EH (cell line): ENCODE data around the gene RPUSD4.

Source experiments
- DNase-seq: peaks from one replicate; pipeline ENCODE4 v3.0.0-alpha.2; 2015; ENCODE audit warnings: low read depth

Gene RPUSD4

DNA sequence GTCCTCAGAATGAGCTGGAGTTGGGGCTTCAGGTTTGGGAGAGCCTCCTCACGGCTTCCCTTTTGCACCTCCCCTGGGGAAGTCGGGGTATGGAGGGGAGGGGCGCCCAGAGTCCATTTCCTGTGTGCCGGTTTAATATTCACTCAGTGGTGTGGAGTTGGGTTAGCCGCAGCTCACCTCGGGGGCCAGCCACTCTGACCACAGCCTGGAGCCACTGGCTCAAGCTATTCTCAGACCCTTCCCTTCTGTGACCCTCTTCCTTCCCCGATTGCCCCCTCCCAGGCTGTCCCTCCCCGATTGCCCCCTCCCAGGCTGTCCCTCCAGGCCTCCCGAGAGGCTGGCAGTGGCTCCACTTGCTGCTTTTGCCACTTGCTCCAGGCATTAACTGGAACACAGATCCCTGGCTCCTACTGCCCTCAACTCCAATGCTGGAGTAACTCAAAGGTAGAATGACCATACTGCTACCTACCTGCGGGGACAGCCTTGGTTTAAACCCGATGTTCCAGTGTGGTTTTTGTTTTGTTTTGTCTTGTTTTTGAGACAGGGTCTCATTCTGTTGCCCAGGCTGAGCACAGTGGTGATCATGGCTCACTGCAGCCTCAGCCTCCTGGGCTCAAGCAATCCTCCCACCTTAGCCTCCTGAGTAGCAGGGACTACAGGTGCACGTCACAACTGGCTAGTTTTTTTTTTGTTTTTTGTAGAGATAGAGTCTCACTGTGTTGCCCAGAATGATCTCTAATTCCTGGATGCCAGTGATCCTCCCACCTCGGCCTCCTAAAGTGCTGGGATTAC, 29.3 kb downstream of the RPUSD4 start:
- DNase-seq: no peak

DNA sequence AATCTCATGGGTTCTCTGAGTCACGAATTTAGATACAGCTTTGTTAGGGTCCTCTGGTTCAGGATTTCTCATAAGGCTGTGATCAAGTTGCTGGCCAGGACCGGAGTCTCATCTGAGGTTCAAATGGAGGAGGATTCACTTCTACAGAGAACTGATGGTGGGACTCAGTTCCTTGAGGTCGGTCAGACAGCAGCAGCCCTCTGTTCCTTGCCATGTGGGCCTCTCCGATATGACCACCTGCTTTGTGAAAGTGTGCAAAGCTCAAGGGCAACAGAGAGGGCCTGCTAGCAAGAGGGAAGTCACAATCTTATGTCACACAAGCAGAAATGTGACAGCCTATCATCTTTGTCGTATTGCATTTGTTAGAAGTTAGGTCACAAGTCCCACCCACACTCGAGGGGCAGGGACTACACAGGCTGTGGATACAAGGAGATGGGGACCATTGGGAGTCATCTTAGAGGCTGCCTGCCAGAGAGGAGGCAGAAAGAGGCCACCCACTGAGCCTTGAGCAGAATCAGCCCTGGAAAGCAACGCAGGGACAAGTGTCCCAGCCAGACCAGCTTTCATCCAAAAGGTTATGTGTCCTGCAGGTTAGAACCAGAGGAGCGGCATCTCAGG, 34.5 kb downstream of the RPUSD4 start:
- no peak for DNase-seq

DNA sequence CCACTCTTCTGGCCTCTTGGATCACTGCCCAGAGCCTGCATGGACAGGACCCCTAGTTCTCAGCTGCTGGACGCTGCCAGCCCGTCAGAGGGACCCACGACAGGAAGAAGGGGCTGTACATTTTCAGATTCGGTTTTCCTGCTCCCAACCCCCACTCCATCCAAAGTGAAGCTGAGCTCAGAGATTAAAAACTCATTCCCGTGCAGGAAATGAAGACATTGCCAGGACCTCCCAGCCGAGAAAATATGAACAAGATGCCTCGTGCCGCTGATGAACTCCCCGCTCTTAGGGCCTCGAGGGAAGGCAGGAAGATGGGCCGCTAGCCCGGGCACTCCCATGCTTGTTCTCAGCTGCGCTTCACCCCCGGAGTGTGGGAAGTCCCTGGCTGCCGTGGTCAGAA, 36.1 kb downstream of the RPUSD4 start:
- DNase-seq: peak; percentile 30

DNA sequence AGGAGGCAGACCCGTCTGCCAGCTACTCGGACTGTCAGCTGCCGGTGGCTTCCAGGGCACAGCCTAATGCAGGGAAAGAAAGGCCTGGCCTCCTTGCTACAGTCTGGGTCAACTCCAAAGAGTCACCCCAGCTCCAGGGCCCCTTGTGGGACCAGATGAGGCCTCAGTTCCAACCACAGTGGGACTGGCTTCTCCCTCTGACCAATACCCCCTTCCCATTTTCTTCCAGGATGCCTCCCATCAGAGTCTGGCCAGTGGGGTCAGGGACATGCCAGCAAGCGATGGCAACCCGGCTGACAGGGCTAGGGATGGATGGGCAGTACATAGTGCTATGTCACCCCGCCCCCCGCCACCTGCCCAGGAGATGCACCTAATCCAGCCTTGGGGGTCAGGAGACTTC, 36.6 kb downstream of the RPUSD4 start:
- no peak for DNase-seq

DNA sequence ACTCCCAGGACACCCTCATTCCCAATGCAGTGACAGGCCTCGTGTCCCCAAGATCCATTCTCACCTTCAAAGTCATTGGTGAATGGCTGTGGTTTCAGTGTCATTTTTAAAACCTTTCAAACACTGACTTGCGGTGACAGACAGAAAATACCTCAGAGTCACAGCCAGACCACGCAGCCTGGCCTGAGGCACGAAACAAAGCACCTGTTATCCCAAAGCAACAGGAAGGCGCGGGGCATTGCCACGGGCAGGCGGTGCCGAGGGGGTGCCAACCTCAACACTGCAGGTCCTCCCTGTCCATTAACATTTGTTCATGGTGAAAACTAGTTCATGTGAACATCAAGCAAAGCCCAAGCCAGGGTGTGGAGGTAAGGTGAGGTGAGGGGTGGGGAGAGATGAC, 38.2 kb downstream of the RPUSD4 start:
- no peak for DNase-seq

DNA sequence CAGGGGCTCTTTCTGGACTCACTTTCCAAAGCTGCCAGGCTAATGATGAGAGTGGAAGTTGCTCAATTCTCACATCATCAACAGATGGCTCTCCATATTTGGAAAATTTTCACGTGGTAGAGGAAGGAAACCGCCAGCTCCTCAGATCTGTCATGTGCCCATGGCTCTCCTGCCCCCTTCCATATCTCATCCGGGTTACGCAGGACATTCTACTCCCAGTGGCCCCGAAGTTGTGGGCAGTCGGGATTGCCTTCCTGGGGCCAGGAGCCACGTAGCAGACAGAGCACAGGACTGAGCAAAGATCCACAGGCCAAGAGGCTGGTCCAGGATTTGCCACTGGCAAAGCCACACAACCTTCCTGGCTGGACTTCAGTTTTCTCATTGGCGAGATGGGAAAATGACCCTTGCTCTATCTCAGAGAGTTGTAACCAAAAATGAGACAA, 38.8 kb downstream of the RPUSD4 start:
- peak; percentile 62 for DNase-seq

DNA sequence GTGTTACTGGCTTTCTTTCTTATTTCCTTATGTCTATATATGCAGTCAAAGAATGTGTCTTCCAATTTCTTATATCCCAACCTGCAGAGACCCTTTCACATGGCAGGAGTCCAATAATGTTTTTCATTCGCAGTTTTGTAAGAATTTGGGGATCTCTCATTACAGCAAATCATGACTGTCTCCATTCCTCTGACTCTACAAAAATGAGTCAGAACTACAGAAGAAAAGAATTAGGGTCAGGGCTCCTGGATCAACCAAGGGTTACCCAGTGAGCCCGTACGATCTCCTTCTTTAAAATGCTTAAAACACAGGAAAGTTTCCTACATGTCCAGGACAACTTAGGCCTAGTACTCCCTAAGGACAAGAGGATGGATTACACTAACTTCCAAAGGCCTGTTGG, 42.2 kb downstream of the RPUSD4 start:
- no peak for DNase-seq

DNA sequence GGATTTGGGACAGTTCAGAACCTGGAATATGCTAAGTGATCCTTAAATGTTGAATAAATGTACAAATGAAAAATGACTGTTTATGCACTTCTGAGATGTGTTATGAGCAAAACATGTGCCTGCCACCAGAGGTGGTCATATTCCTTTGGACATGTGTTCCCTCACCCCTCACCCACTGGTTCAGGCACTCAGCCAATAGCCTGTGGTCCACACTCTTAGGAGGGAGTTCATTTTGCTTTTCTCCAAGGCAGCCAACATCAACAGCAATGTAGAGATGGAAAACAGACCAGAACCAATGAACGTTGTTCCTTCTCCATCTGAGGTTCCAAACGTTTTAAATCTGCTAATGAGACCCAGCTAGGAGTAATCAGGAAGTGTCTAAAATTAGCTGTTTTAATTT, 44.0 kb downstream of the RPUSD4 start:
- no peak for DNase-seq

DNA sequence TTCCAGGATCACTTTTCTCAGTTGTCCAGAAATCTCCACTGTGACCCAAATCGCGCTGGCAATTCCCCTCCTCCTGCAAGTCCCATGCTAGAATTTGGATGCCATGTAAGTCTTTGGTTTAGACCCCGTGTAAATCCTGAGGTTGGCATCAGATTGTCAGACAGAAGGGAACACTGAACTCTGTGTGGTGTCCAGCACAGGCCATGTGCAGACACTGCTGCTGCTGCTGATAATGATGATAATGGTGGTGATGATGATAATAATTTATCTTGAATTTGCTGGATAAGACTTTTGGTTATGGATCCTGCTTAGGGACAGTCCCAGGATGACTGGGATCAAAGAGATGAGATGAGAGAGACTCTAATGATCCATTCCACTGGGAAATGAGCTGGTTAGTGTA, 45.0 kb downstream of the RPUSD4 start:
- no peak for DNase-seq

DNA sequence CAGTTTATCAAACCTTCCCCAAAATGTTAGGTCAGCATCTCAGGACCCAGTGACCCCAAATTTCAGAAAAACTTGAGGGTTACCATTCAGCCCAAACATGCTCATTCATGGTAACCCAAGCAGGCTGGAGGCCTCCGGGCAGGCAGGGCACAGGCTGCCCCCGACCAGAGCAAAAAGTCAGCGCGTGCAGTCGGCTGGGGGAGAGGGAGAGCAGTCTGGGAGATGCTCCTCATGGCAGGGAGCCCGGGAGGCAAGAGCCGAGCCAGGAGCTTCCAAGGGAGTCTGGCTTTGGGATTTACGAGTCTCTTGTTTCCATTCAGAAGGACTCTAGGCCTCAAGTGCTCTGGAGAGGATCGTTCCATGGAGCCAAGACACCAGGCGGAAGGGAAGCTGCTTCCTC, 45.7 kb downstream of the RPUSD4 start:
- no peak for DNase-seq

DNA sequence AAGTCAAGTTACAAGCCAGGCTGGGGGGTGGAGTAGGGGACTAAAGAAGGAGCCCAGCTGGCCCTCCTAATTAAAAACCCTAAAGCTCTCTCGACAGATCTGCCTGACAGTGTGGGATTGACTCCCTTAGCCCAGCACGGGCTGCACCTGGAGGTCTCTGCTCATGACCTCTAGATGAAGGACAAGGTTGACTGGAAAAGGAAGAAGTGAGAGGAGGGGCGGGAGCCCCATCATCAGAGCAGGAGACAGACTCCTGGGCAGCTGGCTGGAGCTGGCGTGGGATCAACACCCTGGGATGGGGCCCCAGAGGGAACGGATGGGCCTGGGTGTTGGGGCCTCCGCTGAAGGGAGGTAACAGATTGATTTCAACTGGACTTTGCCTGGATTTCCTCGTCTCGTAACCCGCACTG, 46.1 kb downstream of the RPUSD4 start:
- DNase-seq: no peak

DNA sequence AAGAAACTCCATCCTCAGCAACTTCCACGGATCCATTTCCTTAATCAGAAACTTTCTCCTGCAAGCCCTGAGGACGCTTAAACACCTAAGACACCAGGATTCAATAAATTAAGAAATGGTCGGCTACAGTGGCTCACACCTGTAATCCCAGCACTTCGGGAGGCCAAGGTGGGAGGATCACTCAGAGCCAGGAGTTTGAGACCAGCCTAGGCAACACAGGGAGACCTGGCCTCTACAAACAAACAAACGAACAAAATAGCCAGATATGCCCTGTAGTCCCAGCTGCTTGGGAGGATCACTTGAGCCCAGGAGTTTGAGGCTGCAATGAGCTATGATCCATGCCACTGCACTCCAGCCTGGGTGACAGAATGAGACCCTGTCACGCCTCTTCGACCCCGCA, 46.7 kb downstream of the RPUSD4 start:
- no peak for DNase-seq

DNA sequence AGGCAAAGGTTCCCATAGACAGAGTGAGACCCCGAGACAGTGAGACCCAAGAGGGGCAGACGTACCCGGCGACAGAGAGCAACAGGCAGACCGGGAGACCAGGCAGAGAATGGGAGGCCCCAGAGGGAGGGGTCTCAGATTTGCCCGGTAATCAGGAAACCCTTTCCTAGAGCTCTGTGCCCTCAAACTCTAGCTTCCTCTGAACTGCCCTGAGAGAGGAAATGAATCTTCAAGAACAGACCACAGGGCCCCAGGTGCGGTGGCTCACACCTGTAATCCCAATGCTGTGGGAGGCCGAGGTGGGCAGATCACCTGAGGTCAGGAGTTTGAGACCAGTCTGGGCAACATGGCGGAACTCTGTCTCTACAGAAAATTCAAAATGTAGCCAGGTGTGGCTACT, 47.7 kb downstream of the RPUSD4 start:
- no peak for DNase-seq

DNA sequence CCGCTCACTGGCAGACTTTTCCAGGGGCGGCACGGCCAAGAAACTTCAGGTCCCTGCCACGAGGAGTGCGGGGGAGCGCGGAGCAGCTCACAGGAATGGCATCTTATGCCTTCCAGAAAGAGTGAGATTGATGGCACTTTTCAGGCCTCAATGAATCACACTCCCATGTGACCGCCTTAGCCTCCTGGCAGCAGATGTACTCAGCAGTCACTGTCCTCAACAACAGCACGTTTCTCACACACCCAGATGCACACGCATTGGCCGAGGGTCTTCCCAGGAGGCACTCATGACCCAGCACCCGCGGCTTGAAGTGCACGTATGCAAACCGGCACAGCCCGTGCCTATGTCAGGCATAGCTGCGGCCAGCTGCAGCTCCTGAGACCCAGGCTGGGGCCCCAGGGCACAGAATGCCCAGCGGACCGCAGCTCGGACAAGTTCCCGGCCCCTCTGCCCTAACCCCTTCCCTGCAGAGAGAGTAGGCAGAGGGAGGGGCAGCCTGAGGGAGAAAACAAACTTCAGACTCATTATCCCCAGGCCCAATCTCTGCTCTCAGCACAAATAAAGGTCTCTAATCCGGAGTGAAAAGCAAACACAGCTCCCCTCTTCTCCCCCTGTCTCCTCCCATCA, 48.3 kb downstream of the RPUSD4 start:
- peak; percentile 93 for DNase-seq

DNA sequence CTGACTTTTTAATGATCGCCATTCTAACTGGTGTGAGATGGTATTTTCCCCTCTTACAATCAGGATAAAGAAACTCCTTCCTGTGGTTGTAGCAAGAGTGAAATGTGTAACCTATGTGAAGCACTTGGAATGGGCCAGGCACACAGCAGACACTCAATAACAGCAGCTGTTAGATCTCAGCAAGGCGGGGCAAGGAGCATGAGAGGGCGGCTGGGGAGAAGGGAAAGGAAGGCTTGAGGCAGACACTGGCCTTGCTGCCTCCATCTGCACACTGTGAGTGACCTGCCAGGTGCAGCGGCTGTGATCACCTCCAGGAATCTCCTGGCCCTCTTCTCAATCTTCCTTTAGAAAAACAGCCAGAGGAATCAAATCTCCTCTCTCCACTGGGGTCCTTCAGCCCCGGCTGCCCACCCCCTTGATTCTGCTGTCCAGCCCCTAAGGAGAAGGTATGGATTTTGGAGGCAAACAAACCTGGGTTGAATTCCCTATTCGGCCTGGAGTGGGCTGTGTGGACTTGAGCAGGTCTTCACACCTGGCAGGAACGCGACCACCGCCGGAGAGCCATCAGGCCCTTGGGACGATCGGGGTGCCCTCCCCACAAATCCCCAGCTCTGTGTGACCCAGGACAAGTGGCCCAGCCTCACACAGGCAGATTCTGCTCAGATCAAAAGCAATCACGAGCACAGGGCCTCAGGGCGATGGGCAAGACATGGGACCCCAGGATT, 49.0 kb downstream of the RPUSD4 start:
- no peak for DNase-seq

DNA sequence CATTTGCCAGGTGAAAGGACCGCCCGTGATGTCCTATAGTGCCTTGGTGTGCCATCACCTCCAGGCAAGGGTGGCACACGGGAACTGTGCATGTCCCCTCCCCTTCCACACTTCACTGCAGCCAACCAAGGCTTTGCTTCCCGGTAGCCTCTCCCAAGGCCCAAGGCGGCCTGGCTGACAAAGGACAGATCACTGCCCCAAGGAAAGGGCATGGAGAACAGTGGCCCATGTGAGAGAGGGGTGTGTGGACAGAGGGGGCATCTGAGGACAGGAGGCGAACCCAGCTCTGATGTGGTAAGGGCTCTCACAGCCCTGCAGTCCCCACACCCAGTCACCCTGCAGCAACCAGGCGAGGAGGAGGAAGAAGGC, 50.4 kb downstream of the RPUSD4 start:
- no peak for DNase-seq

DNA sequence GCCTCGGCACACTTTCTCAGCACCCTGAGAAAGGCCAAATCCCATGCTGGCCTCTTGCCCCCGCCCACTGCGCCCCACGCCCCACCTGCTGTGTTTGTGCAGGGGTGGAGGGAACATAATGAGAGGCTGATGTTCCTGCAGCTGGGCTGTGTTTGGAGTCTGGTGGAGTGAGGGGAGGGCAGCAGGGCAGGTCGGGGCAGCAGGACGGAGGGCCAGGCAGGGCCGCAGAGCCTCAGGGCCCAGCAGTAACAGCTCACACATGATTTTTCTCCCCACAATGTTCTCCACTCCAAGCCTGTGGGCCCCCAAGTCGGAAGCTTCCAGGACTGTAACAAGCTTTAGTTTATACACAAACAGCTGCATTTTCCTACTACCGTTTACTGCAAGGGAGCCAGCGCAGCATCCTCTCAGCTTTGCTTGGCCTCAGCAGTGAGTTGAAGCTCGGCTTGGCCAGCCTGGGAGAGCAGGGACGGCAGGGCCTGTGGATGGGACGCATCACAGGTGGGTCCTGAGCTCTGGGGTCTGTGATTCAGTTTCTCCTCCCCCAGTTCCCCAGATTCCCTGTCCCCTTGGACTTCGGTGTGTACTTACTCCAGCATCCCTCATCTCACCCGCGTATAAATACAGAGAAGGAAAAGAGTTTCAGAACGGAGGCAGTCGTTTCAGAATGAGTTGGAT, 51.0 kb downstream of the RPUSD4 start:
- DNase-seq: no peak

DNA sequence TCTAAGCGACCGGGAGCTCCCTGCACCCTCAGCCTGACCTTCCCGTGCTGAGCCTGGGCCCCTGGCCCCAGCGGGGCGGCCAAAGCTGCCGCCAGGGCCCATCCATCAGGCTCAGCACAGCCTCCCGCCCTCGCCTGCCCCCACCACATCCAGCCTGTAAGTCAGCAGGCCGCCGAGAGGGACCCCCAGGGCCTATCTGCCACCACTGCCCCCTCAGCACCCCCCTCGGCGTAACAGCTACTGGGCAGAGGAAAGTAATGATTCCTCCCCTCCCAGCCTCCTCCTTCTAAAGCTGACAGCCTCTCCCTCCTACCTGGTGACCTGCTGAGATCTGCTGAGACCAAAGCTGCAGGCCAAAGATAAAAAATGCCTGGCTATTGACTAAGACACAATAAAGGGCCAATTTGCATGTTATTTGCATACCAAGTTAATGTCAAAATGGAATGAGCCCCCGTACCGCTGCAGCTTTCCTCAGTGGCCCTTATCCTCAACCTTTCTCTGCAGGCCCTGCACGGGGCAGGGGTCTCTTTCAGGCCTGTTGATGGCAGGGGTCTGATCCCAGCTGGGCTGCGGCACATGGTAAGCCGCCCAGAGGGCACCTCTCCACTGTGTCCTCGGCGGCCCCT, 51.6 kb downstream of the RPUSD4 start:
- no peak for DNase-seq

DNA sequence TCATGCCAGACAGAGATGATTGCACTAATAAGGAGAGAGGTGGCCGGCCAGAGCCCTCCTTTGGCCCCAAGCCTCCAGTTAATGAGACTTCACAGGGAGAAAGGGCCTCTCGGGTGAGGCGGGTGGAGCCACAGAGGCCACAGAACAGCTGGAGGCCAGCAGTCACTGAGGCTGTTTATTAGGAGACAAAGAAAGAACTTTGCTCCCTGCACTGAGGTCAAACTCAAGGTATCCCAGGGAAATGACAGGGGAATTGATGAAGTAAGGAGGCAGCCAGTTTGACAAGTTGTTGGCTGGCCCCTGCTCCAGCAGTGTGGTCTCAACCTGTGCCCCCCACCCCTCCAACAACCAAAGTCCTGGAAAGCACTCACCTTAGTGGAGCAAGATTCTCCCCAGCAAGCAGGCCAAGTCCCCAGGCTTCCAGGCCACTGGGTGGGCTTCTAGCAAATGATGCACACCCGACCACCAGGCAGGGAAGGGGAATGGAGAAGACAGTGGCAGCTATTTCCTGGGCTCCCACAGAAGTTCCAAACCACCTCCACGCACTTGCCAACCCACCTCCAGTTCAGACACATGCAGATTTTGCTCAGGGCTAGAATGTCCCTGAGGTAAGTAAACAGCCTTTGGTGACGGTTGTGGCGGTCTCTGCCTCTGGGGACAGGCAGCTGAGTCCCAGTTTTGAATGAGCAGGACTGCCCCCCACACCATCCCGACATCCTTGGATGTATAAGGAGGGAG, 53.2 kb downstream of the RPUSD4 start:
- no peak for DNase-seq

DNA sequence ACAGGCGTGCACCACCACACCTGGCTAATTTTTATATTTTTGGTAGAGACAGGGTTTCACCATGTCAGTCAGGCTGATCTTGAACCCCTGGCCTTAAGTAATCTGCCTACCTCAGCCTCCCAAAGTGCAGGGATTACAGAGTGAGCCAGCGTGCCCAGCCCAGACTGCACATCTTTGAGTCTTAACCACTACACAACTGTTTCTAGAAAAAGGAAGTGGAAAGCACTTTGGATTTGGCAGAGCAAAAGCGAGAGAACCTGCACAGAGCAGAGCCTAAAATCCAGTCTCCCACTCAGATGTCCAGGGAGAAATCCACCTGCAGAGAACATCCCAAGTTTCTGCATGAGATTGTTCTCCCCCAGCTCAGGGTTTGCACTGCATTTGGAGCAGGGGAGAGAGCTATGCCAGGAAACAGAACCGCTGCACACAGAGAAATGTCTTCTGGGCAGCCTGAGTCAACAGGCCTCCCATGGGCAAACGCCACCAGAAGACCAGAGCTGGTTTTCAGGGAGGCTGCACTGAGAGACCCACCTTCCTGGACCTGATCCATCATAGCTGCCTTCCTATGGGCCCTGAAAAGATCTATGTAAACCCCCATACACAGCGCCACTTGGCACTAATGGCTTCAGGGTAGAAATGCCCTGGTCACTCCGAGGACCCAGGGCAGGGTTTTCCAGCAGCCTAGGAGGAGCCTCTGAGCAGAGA, 54.0 kb downstream of the RPUSD4 start:
- DNase-seq: no peak
